ENCODE data around the gene DNMT3A. TPM values are rescaled to one million over a fixed set of nuclear protein-coding genes. Genes with fewer than 3 reads are reported as not detected.

DNMT3A gene
- total RNA-seq, 1 experiment from 2014 or later: 12.2 TPM

DNA sequence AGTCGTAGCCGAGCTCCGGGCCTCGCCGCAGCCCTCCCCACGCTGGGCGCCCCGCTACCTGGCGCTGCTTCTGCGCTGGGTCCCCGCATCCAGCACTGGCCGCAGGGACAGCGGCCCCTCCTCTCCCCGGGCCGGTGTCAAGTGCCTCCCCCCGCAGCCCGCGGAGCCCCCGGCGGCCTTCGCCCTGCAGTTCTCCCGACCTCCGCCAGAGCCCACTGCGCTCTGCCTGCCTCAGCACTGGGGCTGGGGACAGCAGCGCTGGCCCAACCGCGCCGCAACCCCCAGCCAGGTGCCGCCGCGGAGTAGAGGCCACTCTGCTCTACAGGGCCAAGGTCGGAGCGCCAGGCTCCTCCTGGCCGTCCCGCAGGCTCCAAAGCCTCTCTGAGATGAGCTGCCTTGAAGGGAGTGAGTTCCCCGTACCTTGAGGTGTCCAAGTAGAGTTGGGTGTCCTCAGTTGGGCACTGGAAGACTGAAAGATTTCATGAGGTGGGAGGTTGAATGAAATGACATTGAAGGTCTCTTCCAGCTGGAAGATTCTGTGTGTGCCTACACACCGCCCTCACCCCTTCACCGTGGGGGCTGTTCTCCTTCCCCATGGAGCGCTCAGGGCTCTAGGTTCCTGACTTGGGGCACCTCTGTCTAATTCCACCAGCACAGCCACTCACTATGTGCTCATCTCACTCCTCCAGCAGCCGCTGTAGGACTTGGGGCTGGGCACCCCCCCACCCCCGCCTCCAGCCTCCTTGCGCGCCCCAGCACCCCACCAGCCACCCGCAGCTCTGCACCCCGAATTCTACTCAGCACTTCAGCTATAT lies 854 bp upstream of the DNMT3A start:
- Histone ChIP-seq H3K9ac (ENCODE audit: low read length) (no peak overlapping the region), H3F3A (ENCODE audit: low read length, unreplicated experiment) (no peaks in the 10 kb centered on the region), H3K4me2 (ENCODE audit: low read length) (peak overlapping the region; percentile 86), H3K9me3 (ENCODE audit: low read length) (no peaks in the 10 kb centered on the region), H2AFZ (ENCODE audit: low read length) (peak overlapping the region; percentile 89), H3K27ac (ENCODE audit: low read length) (no peak overlapping the region), H3K36me3 (ENCODE audit: low read depth, low read length) (no peaks in the 10 kb centered on the region), H3K4me3 (ENCODE audit: low read length) (peak overlapping the region; percentile 73), H4K20me1 (ENCODE audit: low read length) (no peaks in the 10 kb centered on the region), H3K9me2 (replicated peaks; ENCODE audit: low read length) (no peaks in the 10 kb centered on the region), H3K27me3 (ENCODE audit: low read length) (no peaks in the 10 kb centered on the region), H3K4me1 (ENCODE audit: insufficient read depth, low read length) (peaks cover 9% of the 10 kb centered on the region; the same call in 1 of the 2 replicates), H3K79me2 (ENCODE audit: low read length) (no peaks in the 10 kb centered on the region)
- ChIA-PET POLR2A (ENCODE audit: unreplicated experiment) (no interaction called here), CTCF (no interaction called here)
- BruUV-seq (replicated peaks): no TSS peak
- intact Hi-C loops (cut with micrococcal nuclease): no loop called here
- peak; percentile 76 for ATAC-seq
- DNase-seq: peak; percentile 81
- TF ChIP-seq EZH2 (IDR thresholded peaks at IDR 0.05; ENCODE audit: low read length, unreplicated experiment) (no peak), EZH2phosphoT487 (IDR thresholded peaks at IDR 0.05; ENCODE audit: borderline replicate concordance, low read length) (no peak)
- TF ChIP-seq, protein P1, sequence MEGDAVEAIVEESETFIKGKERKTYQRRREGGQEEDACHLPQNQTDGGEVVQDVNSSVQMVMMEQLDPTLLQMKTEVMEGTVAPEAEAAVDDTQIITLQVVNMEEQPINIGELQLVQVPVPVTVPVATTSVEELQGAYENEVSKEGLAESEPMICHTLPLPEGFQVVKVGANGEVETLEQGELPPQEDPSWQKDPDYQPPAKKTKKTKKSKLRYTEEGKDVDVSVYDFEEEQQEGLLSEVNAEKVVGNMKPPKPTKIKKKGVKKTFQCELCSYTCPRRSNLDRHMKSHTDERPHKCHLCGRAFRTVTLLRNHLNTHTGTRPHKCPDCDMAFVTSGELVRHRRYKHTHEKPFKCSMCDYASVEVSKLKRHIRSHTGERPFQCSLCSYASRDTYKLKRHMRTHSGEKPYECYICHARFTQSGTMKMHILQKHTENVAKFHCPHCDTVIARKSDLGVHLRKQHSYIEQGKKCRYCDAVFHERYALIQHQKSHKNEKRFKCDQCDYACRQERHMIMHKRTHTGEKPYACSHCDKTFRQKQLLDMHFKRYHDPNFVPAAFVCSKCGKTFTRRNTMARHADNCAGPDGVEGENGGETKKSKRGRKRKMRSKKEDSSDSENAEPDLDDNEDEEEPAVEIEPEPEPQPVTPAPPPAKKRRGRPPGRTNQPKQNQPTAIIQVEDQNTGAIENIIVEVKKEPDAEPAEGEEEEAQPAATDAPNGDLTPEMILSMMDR (conservative IDR thresholded peaks at IDR 0.05; ENCODE audit: low read depth, low read length): peak; percentile 79

DNA sequence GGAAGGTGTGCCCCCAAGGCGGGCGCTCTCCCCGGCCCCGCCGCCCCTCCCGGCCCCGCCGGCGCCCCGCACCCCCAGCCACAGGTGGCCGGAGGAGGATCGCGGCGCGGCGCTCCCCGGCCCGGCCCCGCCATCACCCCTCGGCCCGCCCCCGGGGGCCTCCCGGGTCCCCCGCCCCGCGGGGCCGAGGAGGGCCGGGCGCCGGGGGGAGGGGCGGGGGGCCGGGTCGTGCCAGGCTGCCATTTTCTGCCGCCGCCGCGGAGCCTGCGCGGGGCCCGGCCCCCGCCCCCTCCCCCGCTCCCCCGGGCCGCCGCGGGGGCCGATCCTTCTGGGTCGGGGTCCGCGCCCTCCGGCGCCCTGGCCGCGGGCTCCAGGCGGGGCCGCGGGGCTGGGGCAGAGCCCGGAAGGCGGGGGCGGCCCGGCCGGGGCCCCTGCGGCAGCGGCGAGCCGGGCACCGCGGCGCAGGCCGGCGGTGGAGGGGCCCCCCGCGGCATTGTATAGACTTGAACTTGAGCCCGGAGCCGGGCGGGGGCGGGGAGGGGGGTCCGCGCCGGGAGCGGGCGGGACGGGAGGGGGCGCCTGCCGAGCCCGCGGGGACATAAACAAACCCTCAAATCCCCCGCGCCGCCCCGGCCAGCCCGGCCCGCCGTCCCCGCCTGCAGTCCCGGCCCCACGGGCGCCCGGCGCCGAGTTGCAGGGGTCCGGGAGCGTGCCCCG lies 556 bp downstream of the DNMT3A start:
- no peak for TF ChIP-seq EZH2 (IDR thresholded peaks at IDR 0.05; ENCODE audit: low read length, unreplicated experiment)
- TF ChIP-seq, protein P1 (conservative IDR thresholded peaks at IDR 0.05; ENCODE audit: low read depth, low read length): no peak
- no peak for TF ChIP-seq EZH2phosphoT487 (IDR thresholded peaks at IDR 0.05; ENCODE audit: borderline replicate concordance, low read length)
- no peak overlapping the region for H3K27ac ChIP-seq (ENCODE audit: low read length)
- H3K9me3 ChIP-seq (ENCODE audit: low read length): no peaks in the 10 kb centered on the region
- no peak overlapping the region for H3K4me3 ChIP-seq (ENCODE audit: low read length)
- CTCF ChIA-PET: no interaction called here
- H3K36me3 ChIP-seq (ENCODE audit: low read depth, low read length): no peaks in the 10 kb centered on the region
- no peaks in the 10 kb centered on the region for H3K27me3 ChIP-seq (ENCODE audit: low read length)
- H3F3A ChIP-seq (ENCODE audit: low read length, unreplicated experiment): no peaks in the 10 kb centered on the region
- POLR2A ChIA-PET (ENCODE audit: unreplicated experiment): no interaction called here
- DNase-seq (no peak), ATAC-seq (peak; percentile 14)
- no TSS peak for BruUV-seq (replicated peaks)
- H2AFZ ChIP-seq (ENCODE audit: low read length): no peak overlapping the region
- no peaks in the 10 kb centered on the region for H3K9me2 ChIP-seq (replicated peaks; ENCODE audit: low read length)
- no peaks in the 10 kb centered on the region for H3K79me2 ChIP-seq (ENCODE audit: low read length)
- H4K20me1 ChIP-seq (ENCODE audit: low read length): no peaks in the 10 kb centered on the region
- 0 out of 2 replicates have a peak, but pooled peaks cover 4% of the 10 kb centered on the region for H3K4me1 ChIP-seq (ENCODE audit: insufficient read depth, low read length)
- no peak overlapping the region for H3K4me2 ChIP-seq (ENCODE audit: low read length)
- intact Hi-C loops (cut with micrococcal nuclease): no loop called here
- H3K9ac ChIP-seq (ENCODE audit: low read length): no peak overlapping the region

Measured in PC-3 (cell line).